Measurements from ENCODE around the gene DCHS2. TPM values are rescaled to one million over a fixed set of nuclear protein-coding genes. Genes with fewer than 3 reads are reported as not detected.

The DCHS2 gene
- total RNA-seq, 2 experiments from 2014 or later = 0.16 to 0.22 TPM

- DNase-seq (no peak), ATAC-seq (ENCODE audit: poor library complexity) (no peak)
- Mint-ChIP-seq H3K36me3 (ENCODE audit: low read depth) (no peaks in the 10 kb centered on the region), H3K27ac (no peak overlapping the region), H3K27me3 (peaks cover 5% of the 10 kb centered on the region), H3K4me3 (no peak overlapping the region), H3K9me3 (no peaks in the 10 kb centered on the region), H3K4me1 (ENCODE audit: low read depth) (no peaks in the 10 kb centered on the region)
- POLR2A ChIA-PET = no interaction called here
- no peak for TF ChIP-seq CTCF (IDR thresholded peaks at IDR 0.05)
- Histone ChIP-seq H3K27me3 (ENCODE audit: control insufficient read depth in 1 of 2, insufficient read depth in 2 of 2, low read length in 2 of 2) (no peaks in the 10 kb centered on the region), H3K4me3 (ENCODE audit: low read length) (no peak overlapping the region), H3K9me3 (ENCODE audit: control insufficient read depth in 1 of 2, insufficient read depth in 1 of 2, low read length in 2 of 2) (no peaks in the 10 kb centered on the region), H3K27ac (ENCODE audit: low read depth in 1 of 2, low read length in 2 of 2) (no peak overlapping the region), H3K36me3 (ENCODE audit: insufficient read depth, low read length) (no peaks in the 10 kb centered on the region), H3K4me1 (ENCODE audit: insufficient read depth, low read length) (no peaks in the 10 kb centered on the region)
- CTCF ChIA-PET = no interaction called here
- intact Hi-C loops (cut with DNase I, micrococcal nuclease) = no loop called here
These were observed 46.6 kb downstream of the DCHS2 start for GRCh38 chr4:154444958-154445357.

GRCh38 chr4:154441982-154442381 lies 49.6 kb downstream of the DCHS2 start:
- ChIA-PET POLR2A (no interaction called here), CTCF (no interaction called here)
- DNase-seq (no peak), ATAC-seq (ENCODE audit: poor library complexity) (no peak)
- TF ChIP-seq CTCF (IDR thresholded peaks at IDR 0.05) = no peak
- H3K9me3 ChIP-seq (ENCODE audit: control insufficient read depth in 1 of 2, insufficient read depth in 1 of 2, low read length in 2 of 2) = no peaks in the 10 kb centered on the region
- H3K4me1 ChIP-seq (ENCODE audit: insufficient read depth, low read length) = no peaks in the 10 kb centered on the region
- H3K4me1 Mint-ChIP-seq (ENCODE audit: low read depth) = no peaks in the 10 kb centered on the region
- H3K27me3 Mint-ChIP-seq = no peaks in the 10 kb centered on the region
- no peaks in the 10 kb centered on the region for H3K36me3 Mint-ChIP-seq (ENCODE audit: low read depth)
- H3K27me3 ChIP-seq (ENCODE audit: control insufficient read depth in 1 of 2, insufficient read depth in 2 of 2, low read length in 2 of 2) = no peaks in the 10 kb centered on the region
- no peak overlapping the region for H3K27ac Mint-ChIP-seq
- no peaks in the 10 kb centered on the region for H3K36me3 ChIP-seq (ENCODE audit: insufficient read depth, low read length)
- no peak overlapping the region for H3K4me3 ChIP-seq (ENCODE audit: low read length)
- no peaks in the 10 kb centered on the region for H3K9me3 Mint-ChIP-seq
- no peak overlapping the region for H3K27ac ChIP-seq (ENCODE audit: low read depth in 1 of 2, low read length in 2 of 2)
- H3K4me3 Mint-ChIP-seq = no peak overlapping the region
- intact Hi-C loops (cut with DNase I, micrococcal nuclease) = no loop called here

- H3K27me3 Mint-ChIP-seq = no peaks in the 10 kb centered on the region
- no peak for ATAC-seq (ENCODE audit: poor library complexity)
- intact Hi-C loops (cut with DNase I, micrococcal nuclease) = no loop called here
These were observed 50.5 kb downstream of the DCHS2 start for GRCh38 chr4:154441124-154441523.

More at GRCh38 chr4:154441124-154441523, 50.5 kb downstream of the DCHS2 start:
- Mint-ChIP-seq H3K36me3 (ENCODE audit: low read depth) (no peaks in the 10 kb centered on the region), H3K4me1 (ENCODE audit: low read depth) (no peaks in the 10 kb centered on the region), H3K27ac (no peak overlapping the region), H3K9me3 (no peaks in the 10 kb centered on the region), H3K4me3 (no peak overlapping the region)
- DNase-seq = no peak
- ChIA-PET POLR2A (interaction anchor here (0.6 kb wide), 1 partner anchor 8 kb away, joined by 3 read pairs; no protein-coding TSS in a partner anchor), CTCF (no interaction called here)
- no peaks in the 10 kb centered on the region for H3K36me3 ChIP-seq (ENCODE audit: insufficient read depth, low read length)
- H3K4me3 ChIP-seq (ENCODE audit: low read length) = no peak overlapping the region
- H3K27ac ChIP-seq (ENCODE audit: low read depth in 1 of 2, low read length in 2 of 2) = no peak overlapping the region
- no peaks in the 10 kb centered on the region for H3K9me3 ChIP-seq (ENCODE audit: control insufficient read depth in 1 of 2, insufficient read depth in 1 of 2, low read length in 2 of 2)
- no peak for TF ChIP-seq CTCF (IDR thresholded peaks at IDR 0.05)
- H3K4me1 ChIP-seq (ENCODE audit: insufficient read depth, low read length) = no peaks in the 10 kb centered on the region
- no peaks in the 10 kb centered on the region for H3K27me3 ChIP-seq (ENCODE audit: control insufficient read depth in 1 of 2, insufficient read depth in 2 of 2, low read length in 2 of 2)
